ENCODE results near the gene RBM19. TPM values are rescaled to one million over a fixed set of nuclear protein-coding genes. Genes with fewer than 3 reads are reported as not detected.

Gene RBM19
- total and polyA plus RNA-seq, 11 donors: 12.7 to 27.1 (median 17.4) TPM

- TF ChIP-seq, protein P1, sequence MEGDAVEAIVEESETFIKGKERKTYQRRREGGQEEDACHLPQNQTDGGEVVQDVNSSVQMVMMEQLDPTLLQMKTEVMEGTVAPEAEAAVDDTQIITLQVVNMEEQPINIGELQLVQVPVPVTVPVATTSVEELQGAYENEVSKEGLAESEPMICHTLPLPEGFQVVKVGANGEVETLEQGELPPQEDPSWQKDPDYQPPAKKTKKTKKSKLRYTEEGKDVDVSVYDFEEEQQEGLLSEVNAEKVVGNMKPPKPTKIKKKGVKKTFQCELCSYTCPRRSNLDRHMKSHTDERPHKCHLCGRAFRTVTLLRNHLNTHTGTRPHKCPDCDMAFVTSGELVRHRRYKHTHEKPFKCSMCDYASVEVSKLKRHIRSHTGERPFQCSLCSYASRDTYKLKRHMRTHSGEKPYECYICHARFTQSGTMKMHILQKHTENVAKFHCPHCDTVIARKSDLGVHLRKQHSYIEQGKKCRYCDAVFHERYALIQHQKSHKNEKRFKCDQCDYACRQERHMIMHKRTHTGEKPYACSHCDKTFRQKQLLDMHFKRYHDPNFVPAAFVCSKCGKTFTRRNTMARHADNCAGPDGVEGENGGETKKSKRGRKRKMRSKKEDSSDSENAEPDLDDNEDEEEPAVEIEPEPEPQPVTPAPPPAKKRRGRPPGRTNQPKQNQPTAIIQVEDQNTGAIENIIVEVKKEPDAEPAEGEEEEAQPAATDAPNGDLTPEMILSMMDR (IDR thresholded peaks at IDR 0.05): no peak
- no peak for TF ChIP-seq POLR2A (IDR thresholded peaks at IDR 0.05)
- Histone ChIP-seq H3K27me3 (no peaks in the 10 kb centered on the region), H3K27ac (no peak overlapping the region), H3K4me1 (peaks cover 0 to 9% (median 1%) of the 10 kb centered on the region in 12 donors), H3K4me3 (no peak overlapping the region), H3K36me3 (peaks cover 0 to 65% (median 43%) of the 10 kb centered on the region in 9 donors), H3K9me3 (no peaks in the 10 kb centered on the region)
- 71 to 77% (median 73%) methylated on average over 5 of the region's 5 CpGs for WGBS, 4 donors
- ATAC-seq (no peak), DNase-seq (no peak)
- intact Hi-C loops (cut with DNase I): no loop called here
Measured at GRCh38 chr12:113929312-113929989, 36.7 kb downstream of the RBM19 start.

- intact Hi-C loops (cut with DNase I): no loop called here
- no peak overlapping the region for H3K27ac ChIP-seq
- no peaks in the 10 kb centered on the region for H3K9me3 ChIP-seq
- H3K4me1 ChIP-seq: peaks cover 0 to 6% (median 0%) of the 10 kb centered on the region in 12 donors
- TF ChIP-seq, protein P1 (IDR thresholded peaks at IDR 0.05): no peak
- TF ChIP-seq POLR2A (IDR thresholded peaks at IDR 0.05): no peak
- 92 to 93% (median 93%) methylated on average over 8 of the region's 8 CpGs for WGBS, 4 donors
- no peak for DNase-seq
- no peak for ATAC-seq
- H3K36me3 ChIP-seq: peaks cover 0 to 83% (median 57%) of the 10 kb centered on the region in 9 donors
- H3K4me3 ChIP-seq: no peak overlapping the region
- no peaks in the 10 kb centered on the region for H3K27me3 ChIP-seq
Measured at GRCh38 chr12:113926788-113927187, 39.3 kb downstream of the RBM19 start.

GRCh38 chr12:113924341-113924740 lies 41.8 kb downstream of the RBM19 start:
- H3K36me3 ChIP-seq: peaks cover 0 to 84% (median 69%) of the 10 kb centered on the region in 9 donors
- H3K27ac ChIP-seq: no peak overlapping the region
- H3K27me3 ChIP-seq: no peaks in the 10 kb centered on the region
- no peaks in the 10 kb centered on the region for H3K4me1 ChIP-seq
- H3K9me3 ChIP-seq: no peaks in the 10 kb centered on the region
- TF ChIP-seq POLR2A (IDR thresholded peaks at IDR 0.05): no peak
- TF ChIP-seq, protein P1 (IDR thresholded peaks at IDR 0.05): no peak
- no peak overlapping the region for H3K4me3 ChIP-seq
- DNase-seq (no peak), ATAC-seq (no peak)
- intact Hi-C loops (cut with DNase I): no loop called here
- WGBS, 4 donors: 65 to 90% (median 77%) methylated on average over 4 of the region's 4 CpGs

DNA sequence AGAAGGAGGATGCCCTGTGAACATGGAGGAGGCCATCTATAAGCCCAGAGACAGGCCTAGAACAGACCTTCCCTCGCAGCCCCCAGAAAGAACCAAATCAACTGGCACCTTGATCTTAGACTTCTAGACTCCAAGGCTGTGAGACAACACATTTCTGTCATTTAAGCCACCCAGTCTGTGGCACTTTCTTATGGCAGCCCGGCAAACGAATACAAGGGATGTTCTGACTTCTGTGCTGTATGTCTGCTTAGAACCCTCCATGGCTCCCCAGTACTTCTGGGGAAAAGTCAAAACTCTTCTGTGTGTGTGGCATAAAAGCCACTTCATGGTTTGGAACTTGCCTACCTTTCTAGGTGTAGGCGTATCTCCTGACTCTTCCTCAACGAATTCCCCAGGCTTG lies 42.9 kb downstream of the RBM19 start:
- Histone ChIP-seq H3K4me3 (no peak overlapping the region), H3K27me3 (no peaks in the 10 kb centered on the region), H3K9me3 (no peaks in the 10 kb centered on the region), H3K4me1 (no peaks in the 10 kb centered on the region), H3K36me3 (peaks cover 0 to 87% (median 72%) of the 10 kb centered on the region in 9 donors), H3K27ac (no peak overlapping the region)
- intact Hi-C loops (cut with DNase I): no loop called here
- TF ChIP-seq, protein P1 (IDR thresholded peaks at IDR 0.05): no peak
- no peak for TF ChIP-seq POLR2A (IDR thresholded peaks at IDR 0.05)
- ATAC-seq (no peak), DNase-seq (no peak)
- 94 to 98% (median 95%) methylated on average over 5 of the region's 5 CpGs for whole genome bisulfite sequencing, 4 donors

Measured in heart left ventricle (tissue), 16 donors.